ENCODE measurements around the gene RAB40C.
"Not testable (repeated sequence)": the region's sequence is repeated elsewhere in the genome, so short reads cannot be mapped to it uniquely, and the experiment has no call there.

Gene RAB40C

DNA sequence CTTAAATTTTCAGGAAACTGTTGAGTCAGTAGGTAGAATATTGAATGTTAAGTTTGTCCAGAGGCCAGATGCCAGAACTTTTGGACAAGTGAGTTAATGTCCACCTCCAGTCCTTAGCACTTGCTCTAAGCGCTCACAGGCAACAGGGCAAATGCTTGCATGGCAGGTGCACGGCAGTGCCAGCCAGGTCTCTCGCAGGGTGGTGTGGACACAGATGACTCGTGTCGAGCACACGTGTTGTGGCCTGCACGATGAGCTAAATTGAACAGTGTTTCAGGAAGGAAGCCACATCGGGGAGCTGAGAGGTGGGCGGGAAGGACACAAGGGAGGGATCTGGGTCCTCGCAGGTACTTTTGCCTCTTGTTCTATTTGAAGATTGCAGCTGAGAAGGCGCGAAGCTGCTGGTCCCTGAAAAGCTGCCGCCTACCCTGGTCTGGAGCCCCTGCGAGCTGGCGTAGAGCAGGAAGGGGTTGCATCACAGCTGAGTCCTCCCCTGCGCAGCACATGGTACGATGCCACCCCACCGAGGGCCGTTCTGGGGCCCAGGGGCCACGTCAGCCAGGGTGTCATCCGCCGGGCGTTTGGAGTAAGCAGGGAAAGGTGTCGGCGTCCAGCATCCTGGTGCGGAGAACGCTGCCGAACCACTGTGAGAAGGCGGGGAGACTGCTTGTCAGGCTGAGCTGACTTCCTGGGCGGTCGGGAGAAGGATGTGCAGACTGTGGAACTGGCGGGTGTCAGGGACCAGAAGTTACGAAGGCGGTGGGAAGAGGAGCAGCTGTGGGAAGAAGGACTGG is 6.3 kb downstream of the RAB40C start:
- FAIRE-seq (no peak), DNase-seq (ENCODE audit: insufficient read length, low spot score) (no peak)
- TF ChIP-seq POLR2A (IDR thresholded peaks at IDR 0.05; ENCODE audit: low read depth, low read length), result no peak

DNA sequence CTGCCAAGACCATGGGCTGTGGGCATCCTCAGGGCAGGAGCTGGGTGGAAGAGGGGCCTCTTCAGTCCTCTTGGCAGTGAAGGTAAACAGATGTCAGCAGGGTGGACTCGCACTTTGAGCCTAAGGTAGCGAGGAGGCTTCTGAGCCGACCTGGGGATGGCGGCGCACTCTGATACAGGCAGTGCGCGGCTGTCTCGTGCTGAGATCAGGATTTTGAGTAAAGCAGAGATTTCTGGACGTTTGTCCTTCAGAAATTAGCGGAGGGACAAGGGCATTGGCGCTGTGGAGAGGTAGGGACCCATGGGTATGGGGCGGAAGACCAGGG is 6.8 kb downstream of the RAB40C start:
- no peak for TF ChIP-seq POLR2A (IDR thresholded peaks at IDR 0.05; ENCODE audit: low read depth, low read length)
- no peak for FAIRE-seq

DNA sequence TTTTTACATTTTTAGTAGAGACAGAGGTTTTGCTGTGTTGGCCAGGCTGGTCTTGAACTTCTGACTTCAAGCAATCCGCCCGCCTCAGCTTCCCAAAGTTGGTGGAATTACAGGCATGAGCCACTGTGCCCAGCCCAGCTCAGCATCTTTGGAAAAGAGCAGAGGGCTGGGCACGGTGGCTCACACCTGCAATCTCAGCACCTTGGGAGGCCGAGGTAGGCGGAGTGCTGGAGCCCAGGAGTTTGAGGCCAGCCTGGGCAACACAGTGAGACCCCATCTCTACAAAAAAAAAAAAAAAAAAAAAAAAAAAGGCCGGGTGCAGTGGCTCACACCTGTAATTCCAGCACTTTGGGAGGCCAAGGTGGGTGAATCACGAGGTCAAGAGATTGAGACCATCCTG is 7.8 kb downstream of the RAB40C start:
- DNase-seq (ENCODE audit: insufficient read length, low spot score); FAIRE-seq: not testable (repeated sequence)

More for the DNA sequence above, 6.8 kb downstream of the RAB40C start:
- DNase-seq (ENCODE audit: insufficient read length, low spot score), result no peak

DNA sequence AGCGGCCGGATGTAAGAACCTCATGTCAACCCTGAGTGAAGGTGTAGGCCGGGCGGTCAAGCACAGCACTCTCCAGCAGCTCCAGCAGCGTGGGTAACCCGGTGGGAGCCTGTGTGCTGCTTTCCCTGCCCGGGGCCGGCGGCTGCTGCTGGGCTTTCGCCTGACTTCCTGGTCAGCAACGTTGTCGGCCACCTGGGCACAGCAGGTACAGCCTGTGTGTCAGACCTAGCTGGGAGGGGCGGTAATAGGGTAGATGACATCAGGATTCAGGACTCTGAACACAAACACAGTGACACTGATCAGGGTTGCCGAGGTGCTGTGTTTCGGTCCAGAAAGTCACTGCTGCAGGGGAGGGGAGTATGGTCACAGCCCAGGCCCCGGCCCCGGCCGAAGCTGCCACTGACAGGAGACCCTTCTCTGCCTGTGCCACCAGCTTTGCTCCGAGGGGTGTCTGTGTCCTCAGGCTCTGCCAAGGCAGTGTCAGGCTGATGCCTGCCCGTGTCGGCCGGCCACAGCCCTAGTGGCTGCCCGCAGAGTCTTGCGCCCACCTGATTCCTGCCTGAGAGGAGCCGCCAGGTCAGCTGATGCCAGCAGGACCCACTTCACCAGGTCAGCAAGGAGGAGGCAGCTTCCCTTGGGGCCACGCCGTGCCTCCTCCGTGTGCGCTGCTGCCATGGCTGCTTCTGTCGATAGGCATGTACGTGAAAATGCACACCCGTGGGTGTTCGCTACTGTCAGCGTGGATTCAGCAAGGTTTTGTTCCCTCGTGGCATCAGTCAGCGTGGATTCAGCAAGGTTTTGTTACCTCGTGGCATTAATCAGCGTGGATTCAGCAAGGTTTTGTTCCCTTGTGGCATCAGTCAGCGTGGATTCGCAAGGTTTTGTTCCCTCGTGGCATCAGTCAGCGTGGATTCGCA is 9.2 kb downstream of the RAB40C start:
- no peak for FAIRE-seq
- TF ChIP-seq POLR2A (IDR thresholded peaks at IDR 0.05; ENCODE audit: low read depth, low read length), result no peak
- no peak for DNase-seq (ENCODE audit: insufficient read length, low spot score)

DNA sequence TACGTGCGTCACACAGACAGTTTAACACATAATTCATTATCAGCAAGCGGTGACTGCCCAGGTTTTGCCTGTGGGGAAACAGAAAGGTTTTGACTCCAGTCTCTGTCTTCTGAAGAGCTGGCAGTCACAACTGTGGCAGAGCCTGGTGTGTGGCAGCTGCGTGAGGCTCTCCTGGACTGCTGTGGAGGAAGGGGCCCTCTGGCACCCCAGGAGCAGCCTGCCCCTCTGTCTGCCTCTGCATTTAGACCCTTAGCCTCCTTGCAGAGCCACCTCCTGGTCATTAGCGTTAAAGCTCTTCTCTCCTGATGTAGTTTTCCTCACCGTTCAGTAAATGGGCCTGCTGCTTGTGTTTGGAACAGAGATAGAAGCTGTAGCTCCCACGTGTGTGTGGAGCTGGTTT is 10.9 kb downstream of the RAB40C start:
- FAIRE-seq, result no peak
- TF ChIP-seq POLR2A (IDR thresholded peaks at IDR 0.05; ENCODE audit: low read depth, low read length), result no peak
- no peak for DNase-seq (ENCODE audit: insufficient read length, low spot score)

DNA sequence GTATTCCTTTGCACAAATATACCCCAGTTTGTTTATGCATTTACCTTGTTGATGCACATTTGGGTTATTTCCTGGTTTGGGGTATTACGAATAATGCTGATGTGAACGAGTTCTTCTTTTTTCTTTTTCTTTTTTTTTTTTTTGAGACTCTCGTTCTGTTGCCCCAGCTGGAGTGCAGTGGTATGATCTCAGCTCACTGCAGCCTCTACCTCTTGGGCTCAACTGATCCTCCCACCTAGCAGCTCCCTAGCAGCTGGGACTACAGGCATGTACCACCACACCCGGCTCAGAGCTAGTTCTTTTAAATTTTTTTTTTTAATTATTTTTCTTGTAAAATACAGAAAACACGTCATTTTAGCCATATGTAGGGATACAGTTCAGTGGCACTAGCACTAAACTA is 14.1 kb downstream of the RAB40C start:
- DNase-seq (ENCODE audit: insufficient read length, low spot score) (no peak), FAIRE-seq (no peak)
- no peak for TF ChIP-seq POLR2A (IDR thresholded peaks at IDR 0.05; ENCODE audit: low read depth, low read length)

DNA sequence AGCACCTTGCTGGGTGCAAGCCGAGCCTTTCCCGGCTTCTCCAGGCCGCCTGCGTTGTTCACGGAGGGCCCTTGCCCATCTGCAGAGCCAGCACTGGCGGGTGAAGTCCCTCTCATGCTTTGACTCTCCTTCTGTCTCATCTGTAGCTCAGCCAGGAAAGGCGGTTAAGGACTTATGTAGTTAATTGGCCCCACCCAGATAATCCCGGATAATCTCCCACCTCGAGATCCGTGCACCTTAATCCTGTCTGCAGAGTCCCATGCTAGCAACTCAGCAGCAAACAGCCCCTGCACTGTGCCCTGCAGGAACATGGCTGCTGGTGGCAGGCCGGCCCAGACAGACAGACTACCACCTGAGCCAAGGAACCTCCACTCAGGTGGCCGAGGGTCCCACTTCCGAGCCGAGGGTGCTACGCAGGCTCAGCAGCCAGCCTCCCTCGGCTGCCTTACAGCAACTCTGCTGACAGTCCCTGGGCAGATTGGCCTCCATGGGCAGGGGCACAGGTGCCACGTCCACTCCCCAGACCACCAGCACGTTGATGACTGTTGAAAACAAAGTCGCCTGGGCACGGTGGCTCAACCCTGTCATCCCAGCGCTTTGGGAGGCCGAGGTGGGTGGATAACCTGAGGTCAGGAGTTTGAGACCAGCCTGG is 16.9 kb downstream of the RAB40C start:
- TF ChIP-seq POLR2A (IDR thresholded peaks at IDR 0.05; ENCODE audit: low read depth, low read length), result no peak
- FAIRE-seq (no peak), DNase-seq (ENCODE audit: insufficient read length, low spot score) (no peak)

DNA sequence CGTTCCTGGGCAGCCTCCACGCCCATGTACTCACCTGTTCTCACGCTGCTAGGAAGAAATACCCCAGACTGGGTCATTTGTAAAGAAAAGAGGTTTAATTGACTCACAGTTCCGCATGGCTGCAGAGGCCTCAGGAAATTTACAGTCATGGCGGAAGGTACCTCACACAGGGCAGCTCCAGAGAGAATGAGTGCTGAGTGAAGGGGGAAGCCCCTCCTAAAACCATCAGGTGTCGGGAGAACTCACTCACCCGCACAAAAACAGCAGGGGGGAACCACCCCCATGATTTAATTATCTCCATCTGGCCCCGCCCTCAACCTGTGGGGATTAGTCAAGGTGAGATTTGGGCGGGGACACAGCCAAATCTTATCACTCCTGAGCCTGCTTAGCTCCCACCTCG is 18.2 kb downstream of the RAB40C start:
- FAIRE-seq (no peak), DNase-seq (ENCODE audit: insufficient read length, low spot score) (no peak)
- TF ChIP-seq POLR2A (IDR thresholded peaks at IDR 0.05; ENCODE audit: low read depth, low read length), result no peak

DNA sequence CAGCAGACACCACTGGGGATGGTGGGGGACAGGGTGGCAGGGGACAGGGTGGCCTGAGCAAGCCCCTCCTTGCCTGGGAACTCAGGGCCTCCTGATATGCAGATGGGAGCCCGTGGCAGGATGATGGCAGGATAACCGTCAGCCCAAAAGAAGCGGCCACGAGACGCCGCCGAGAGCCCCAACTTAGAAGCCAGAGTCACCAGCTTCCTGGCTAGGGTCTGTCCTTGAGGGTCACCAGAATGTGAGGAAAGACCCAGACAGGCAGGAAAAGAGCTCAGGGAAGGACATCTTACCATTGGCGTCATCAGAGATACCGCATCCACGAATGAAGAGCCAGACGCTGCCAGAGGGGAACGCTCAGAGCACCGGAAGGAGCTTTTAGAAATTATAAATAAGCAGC is 19.4 kb downstream of the RAB40C start:
- DNase-seq (ENCODE audit: insufficient read length, low spot score), result no peak
- FAIRE-seq, result no peak
- no peak for TF ChIP-seq POLR2A (IDR thresholded peaks at IDR 0.05; ENCODE audit: low read depth, low read length)

DNA sequence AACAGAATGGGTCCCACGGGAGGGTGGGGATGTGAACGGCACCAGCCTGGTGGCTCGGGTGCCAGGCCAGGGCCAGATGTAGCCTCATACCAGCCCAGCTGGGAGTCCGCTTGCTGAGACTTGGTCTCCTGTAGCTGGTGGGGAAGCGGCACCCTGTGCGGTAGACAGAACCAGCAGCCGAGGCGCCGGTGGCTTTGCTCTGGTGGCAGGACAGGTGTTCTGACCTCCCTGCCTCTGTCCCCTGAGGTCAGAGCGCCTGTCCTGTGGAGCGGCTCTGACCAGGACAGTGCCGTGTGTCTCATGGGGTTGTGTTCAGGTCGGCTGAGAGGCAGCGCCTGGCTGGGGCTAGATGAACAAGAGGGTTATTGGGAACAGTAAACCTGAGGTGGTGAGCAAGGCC is 20.1 kb downstream of the RAB40C start:
- no peak for TF ChIP-seq POLR2A (IDR thresholded peaks at IDR 0.05; ENCODE audit: low read depth, low read length)
- FAIRE-seq (no peak), DNase-seq (ENCODE audit: insufficient read length, low spot score) (no peak)

DNA sequence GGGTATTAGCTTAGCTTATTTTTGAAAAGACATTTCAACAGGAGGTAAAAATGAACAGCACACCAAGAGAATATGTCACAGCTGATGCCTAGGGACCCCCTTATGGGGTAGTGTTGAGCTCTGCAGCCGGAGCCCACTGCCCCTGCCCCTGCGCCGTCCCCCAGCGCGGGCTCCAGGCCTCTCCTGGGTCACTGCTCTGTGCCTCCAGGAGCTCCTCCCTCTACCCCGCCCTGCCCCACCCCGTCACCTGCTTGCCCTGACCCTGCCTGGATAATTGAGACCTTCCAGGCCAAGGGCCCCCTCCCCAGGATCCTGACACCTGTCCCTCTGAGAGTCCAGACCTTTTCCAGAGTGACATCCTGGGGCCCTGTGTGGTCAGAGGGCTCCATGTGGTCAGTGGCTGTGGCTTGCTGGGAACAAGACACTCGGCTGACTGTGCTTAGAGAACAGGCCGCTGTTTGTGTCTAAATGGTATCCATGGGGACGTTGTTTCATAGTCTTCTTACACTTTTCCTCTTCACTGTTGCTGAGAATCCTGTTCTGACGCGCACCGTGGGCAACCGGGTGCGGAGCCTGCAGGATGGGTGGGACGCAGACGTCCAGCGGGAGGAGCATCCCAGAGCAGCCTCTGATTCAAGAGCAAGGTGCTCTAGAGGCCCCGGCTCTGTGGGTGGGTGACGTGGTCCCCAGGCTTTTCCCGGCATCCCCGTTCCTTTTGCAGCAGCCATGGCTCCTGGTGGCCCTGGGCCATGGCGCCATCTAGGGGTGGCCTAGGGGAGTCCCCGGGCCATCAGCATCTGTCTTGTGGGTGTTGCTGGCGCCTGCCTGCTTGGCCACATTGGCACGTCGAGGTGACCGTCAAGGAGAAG is 20.9 kb downstream of the RAB40C start:
- FAIRE-seq, result no peak
- DNase-seq (ENCODE audit: insufficient read length, low spot score), result no peak
- no peak for TF ChIP-seq POLR2A (IDR thresholded peaks at IDR 0.05; ENCODE audit: low read depth, low read length)

DNA sequence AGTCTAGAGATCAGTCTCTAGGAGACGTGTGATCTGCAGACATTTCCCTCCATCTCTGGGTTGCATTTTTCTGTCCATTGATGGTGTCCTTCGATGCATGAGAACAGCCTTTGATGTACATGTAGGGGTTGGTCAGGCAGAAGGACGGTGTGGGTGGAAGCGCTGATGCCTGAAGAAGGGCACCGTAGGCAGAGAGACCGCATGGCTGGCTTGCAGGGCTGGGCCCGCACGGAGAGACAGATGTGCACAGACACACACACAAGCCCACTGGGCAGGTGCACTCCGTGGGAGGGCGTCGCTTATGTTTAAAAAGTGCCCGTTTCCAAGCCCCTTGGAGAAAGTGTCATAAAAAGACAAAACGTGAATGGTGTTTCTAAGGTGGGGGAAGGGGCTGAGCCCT is 25.3 kb downstream of the RAB40C start:
- no peak for FAIRE-seq

DNA sequence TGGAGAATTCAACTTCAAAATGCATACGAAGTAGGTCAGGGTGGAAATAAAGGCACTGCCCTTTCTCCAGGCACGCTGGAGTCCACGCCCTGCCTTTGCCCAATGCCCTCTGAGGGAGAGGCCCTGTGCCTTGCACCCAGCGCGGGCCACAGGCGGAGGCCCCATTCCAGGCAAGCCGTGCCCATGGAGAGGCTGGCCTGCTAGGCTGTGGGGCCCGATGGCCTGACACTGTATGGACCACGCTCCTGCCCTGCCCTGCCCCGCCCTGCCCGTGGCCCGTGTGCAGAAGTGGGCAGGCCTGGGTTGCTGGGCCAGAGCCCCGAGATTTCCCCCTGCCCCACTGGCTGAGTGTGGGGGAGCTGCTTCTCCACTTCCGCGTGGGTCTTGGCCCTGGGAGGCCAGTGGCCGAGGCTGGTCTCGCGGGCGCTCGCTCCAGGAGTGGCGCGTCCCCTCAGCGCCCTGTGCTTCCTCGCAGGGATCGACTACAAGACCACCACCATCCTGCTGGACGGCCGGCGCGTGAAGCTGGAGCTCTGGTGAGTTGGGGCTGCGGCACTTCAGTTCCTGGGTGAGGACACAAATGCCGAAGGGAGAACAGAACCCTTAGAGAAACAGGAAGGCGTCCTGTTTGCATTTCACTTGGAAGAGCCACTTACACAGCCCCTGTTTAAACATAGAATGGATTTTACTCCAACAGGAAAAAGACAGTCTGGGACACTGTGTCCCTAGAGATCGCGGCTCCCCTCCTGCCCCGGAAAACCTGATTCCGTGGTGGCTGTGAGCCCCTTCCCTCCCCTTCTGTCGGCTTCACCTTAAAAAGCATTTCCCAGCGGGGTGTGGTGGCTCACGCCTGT is 27.1 kb downstream of the RAB40C start:
- DNase-seq (ENCODE audit: insufficient read length, low spot score) (no peak), FAIRE-seq (no peak)
- TF ChIP-seq POLR2A (IDR thresholded peaks at IDR 0.05; ENCODE audit: low read depth, low read length), result no peak

More for the DNA sequence above, 25.3 kb downstream of the RAB40C start:
- no peak for TF ChIP-seq POLR2A (IDR thresholded peaks at IDR 0.05; ENCODE audit: low read depth, low read length)
- no peak for DNase-seq (ENCODE audit: insufficient read length, low spot score)

Data from H54 (cell line).